A549 (cell line): ENCODE measurements around the gene SKAP1. TPM values are rescaled to one million over a fixed set of nuclear protein-coding genes. Genes with fewer than 3 reads are reported as not detected.
A peak's percentile ranks its signal among the peaks of the same experiment; 100 is the strongest.

Source experiments
- ATAC-seq, 2 experiments: fragments of 200-7000 bp in 1 of 2; fragments of >200 bp in 1 of 2; cut with Nextera tagmentation in 1 of 2; cut with Tn5 transposase in 1 of 2; 3 replicates each; pipeline versions ENCODE4 v1.8.0 to v1.9.1; 2018 to 2020; ENCODE audit warnings: mild to moderate bottlenecking in 1 of 2, moderate library complexity in 1 of 2
- CTCF ChIA-PET: fragments of 300-600 bp; sonication (Branson Sonifier 250); formaldehyde crosslinking; extraction: SDS; loops from one replicate; lab custom pipeline; 2021; ENCODE audit warnings: antibody characterized with exemption, inconsistent platforms; lab: Yijun Ruan, JAX
- POLR2A ChIA-PET: fragments of 350-600 bp; formaldehyde crosslinking; extraction: SDS; loops from one replicate; lab custom pipeline; 2021; ENCODE audit warnings: antibody characterized with exemption, inconsistent platforms; lab: Yijun Ruan, JAX
- DNase-seq, 2 experiments: peaks; one replicate each; pipeline versions ENCODE4 v3.0.0 to v3.0.0-alpha.2; 2011 to 2016; ENCODE audit warnings: low read depth in 1 of 2, low spot score in 1 of 2
- FAIRE-seq: peaks from 2 replicates; lab custom pipeline; 2011; peaks lifted over from hg19 to GRCh38; lab: Jason Lieb, UNC
- H3K27ac ChIP-seq, 2 experiments: fragments of >200 bp; sonication (Bioruptor Twin); formaldehyde crosslinking; 3 replicates each; pipeline ENCODE4 v1.5.1; 2016 to 2017
- H3K4me1 ChIP-seq: fragments of >200 bp; sonication (Bioruptor Twin); formaldehyde crosslinking; 3 replicates; pipeline ENCODE4 v1.6.1; 2016
- H3K4me2 ChIP-seq: fragments of >200 bp; sonication (Bioruptor Twin); formaldehyde crosslinking; 3 replicates; pipeline ENCODE4 v1.6.1; 2016
- H3K4me3 ChIP-seq: fragments of >200 bp; sonication (Bioruptor Twin); formaldehyde crosslinking; 3 replicates; pipeline ENCODE4 v1.5.1; 2016
- H3K9me3 ChIP-seq: fragments of >200 bp; sonication (Bioruptor Twin); formaldehyde crosslinking; 3 replicates; pipeline ENCODE4 v1.6.1; 2016
- EHF ChIP-seq: fragments of 250-450 bp; sonication (Bioruptor Pico); IDR thresholded peaks from 2 replicates; pipeline ENCODE4 v1.5.0; 2020; ENCODE audit warnings: mild to moderate bottlenecking
- EHMT2 ChIP-seq: fragments of 200-600 bp; sonication (generic); IDR thresholded peaks from 2 replicates; pipeline ENCODE4 v1.6.1; 2016; ENCODE audit warnings: antibody characterized with exemption, low read depth, mild to moderate bottlenecking, moderate library complexity
- FOXS1 ChIP-seq: fragments of 250-450 bp; sonication (Bioruptor Pico); IDR thresholded peaks from 2 replicates; pipeline ENCODE4 v1.5.0; 2020; ENCODE audit warnings: mild to moderate bottlenecking, moderate library complexity
- HDAC2 ChIP-seq: fragments of 200-600 bp; sonication (generic); IDR thresholded peaks from 2 replicates; pipeline ENCODE4 v1.6.1; 2016
- JUNB ChIP-seq: fragments of >200 bp; sonication (Bioruptor Twin); formaldehyde crosslinking; IDR thresholded peaks from 2 replicates; pipeline ENCODE4 v1.6.1; 2016
- KDM5A ChIP-seq: fragments of 200-600 bp; sonication (generic); IDR thresholded peaks from 2 replicates; pipeline ENCODE4 v1.6.1; 2016; ENCODE audit warnings: antibody characterized with exemption, mild to moderate bottlenecking
- MAZ ChIP-seq: fragments of 150-350 bp; IDR thresholded peaks from 2 replicates; pipeline ENCODE4 v1.6.1; 2014; ENCODE audit warnings: antibody characterized with exemption, low read depth, low read length, borderline replicate concordance
- MYC ChIP-seq: IDR thresholded peaks from 2 replicates; pipeline ENCODE4 v1.6.1; 2012; ENCODE audit warnings: mild to moderate bottlenecking, inconsistent platforms, low read length, improper control_type of control experiment, borderline replicate concordance
- RAD21 ChIP-seq, 2 experiments: fragments of >200 bp in 1 of 2; sonication (Bioruptor Twin) in 1 of 2; formaldehyde crosslinking in 1 of 2; IDR thresholded peaks in 1 of 2; conservative IDR thresholded peaks in 1 of 2; 2 replicates in 1 of 2; 3 replicates in 1 of 2; pipeline ENCODE4 v1.6.1; 2012 to 2018; ENCODE audit warnings: inconsistent platforms in 1 of 2
- RCOR1 ChIP-seq: fragments of 150-350 bp; IDR thresholded peaks from 2 replicates; pipeline ENCODE4 v1.6.1; 2014; ENCODE audit warnings: antibody characterized with exemption, low read length, low read depth
- ZC3H11A ChIP-seq: fragments of 450-650 bp; IDR thresholded peaks from 2 replicates; pipeline ENCODE4 v1.6.1; 2014; ENCODE audit warnings: antibody characterized with exemption, mild to moderate bottlenecking
- ZSCAN20 ChIP-seq: fragments of 250-450 bp; sonication (Bioruptor Pico); IDR thresholded peaks from 2 replicates; pipeline ENCODE4 v1.8.0; 2022; ENCODE audit warnings: mild to moderate bottlenecking, moderate library complexity
- WGBS: methylation state at CpG from one replicate; pipeline ENCODE4 v1.1.6; 2017; ENCODE audit errors: missing lambda C conversion rate; 5-methylcytosine and 5-hydroxymethylcytosine counted together
- polyA plus RNA-seq, 4 experiments: library from polyadenylated mRNA; depleted of rRNA in 3 of 4; stranded (reverse); fragments of >200 nt; fragmentation: RNase III in 1 of 4; extraction: RNeasy Plus Mini Kit Qiagen cat#74134 plus additional on column Dnase treatment in 1 of 4; gene quantifications; 2 replicates in 3 of 4; 3 replicates in 1 of 4; pipeline ENCODE4 v1.2.3, GENCODE V29; 2011 to 2017
- TF ChIP-seq, protein P1 (sequence below): IDR thresholded peaks from 2 replicates; pipeline ENCODE4 v1.6.1; 2012
- TF ChIP-seq, protein P2 (sequence below): fragments of 250-450 bp; sonication (Bioruptor Pico); IDR thresholded peaks from 2 replicates; pipeline ENCODE4 v1.5.0; 2021; ENCODE audit warnings: mild to moderate bottlenecking, moderate library complexity, borderline replicate concordance
- TF ChIP-seq, protein P3 (sequence below): fragments of 250-450 bp; sonication (Bioruptor Pico); IDR thresholded peaks from 2 replicates; pipeline ENCODE4 v1.5.0; 2020; ENCODE audit warnings: low read depth, mild to moderate bottlenecking, moderate library complexity

Gene SKAP1
- polyA plus RNA-seq, 2 of the 4 experiments (the other 2 are of a cell fraction): 0.14 to 0.78 TPM

DNA sequence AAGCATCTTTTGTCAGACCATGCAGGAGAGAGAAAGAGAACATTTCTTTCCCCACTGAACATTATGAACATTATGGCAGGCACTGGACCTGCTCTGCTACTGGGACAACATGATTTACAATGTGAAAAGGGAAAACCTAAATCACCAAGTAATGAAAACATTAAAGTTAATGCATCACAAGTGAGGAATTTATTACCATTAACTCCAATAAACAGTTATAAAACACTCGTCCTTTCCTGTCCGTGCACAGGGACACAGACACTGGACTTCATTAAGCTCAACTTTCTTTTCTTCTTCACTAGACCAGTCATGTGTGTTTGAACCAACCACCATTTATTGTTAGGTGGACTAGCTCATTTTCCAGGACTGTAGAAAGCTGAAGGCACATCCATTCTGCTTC lies 227.1 kb downstream of the SKAP1 start:
- WGBS: 74% methylated on average over 2 of the region's 2 CpGs
- Histone ChIP-seq H3K4me2 (no peak overlapping the region), H3K27ac (no peak overlapping the region), H3K4me3 (no peak overlapping the region), H3K4me1 (peaks cover 10% of the 10 kb centered on the region), H3K9me3 (no peaks in the 10 kb centered on the region)
- ChIA-PET CTCF (interaction anchor here (1.5 to 6.0 kb wide), 3 partner anchors 12 to 290 kb away, joined by 3 to 40 read pairs (median 6); no protein-coding TSS in a partner anchor), POLR2A (no interaction called here)
- TF ChIP-seq, protein P1, sequence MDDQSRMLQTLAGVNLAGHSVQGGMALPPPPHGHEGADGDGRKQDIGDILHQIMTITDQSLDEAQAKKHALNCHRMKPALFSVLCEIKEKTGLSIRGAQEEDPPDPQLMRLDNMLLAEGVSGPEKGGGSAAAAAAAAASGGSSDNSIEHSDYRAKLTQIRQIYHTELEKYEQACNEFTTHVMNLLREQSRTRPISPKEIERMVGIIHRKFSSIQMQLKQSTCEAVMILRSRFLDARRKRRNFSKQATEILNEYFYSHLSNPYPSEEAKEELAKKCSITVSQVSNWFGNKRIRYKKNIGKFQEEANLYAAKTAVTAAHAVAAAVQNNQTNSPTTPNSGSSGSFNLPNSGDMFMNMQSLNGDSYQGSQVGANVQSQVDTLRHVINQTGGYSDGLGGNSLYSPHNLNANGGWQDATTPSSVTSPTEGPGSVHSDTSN: no peak
- TF ChIP-seq, protein P2, sequence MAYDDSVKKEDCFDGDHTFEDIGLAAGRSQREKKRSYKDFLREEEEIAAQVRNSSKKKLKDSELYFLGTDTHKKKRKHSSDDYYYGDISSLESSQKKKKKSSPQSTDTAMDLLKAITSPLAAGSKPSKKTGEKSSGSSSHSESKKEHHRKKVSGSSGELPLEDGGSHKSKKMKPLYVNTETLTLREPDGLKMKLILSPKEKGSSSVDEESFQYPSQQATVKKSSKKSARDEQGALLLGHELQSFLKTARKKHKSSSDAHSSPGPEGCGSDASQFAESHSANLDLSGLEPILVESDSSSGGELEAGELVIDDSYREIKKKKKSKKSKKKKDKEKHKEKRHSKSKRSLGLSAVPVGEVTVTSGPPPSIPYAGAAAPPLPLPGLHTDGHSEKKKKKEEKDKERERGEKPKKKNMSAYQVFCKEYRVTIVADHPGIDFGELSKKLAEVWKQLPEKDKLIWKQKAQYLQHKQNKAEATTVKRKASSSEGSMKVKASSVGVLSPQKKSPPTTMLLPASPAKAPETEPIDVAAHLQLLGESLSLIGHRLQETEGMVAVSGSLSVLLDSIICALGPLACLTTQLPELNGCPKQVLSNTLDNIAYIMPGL (CRISPR knock-in tag): no peak
- TF ChIP-seq, protein P3, sequence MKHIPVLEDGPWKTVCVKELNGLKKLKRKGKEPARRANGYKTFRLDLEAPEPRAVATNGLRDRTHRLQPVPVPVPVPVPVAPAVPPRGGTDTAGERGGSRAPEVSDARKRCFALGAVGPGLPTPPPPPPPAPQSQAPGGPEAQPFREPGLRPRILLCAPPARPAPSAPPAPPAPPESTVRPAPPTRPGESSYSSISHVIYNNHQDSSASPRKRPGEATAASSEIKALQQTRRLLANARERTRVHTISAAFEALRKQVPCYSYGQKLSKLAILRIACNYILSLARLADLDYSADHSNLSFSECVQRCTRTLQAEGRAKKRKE: no peak
- TF ChIP-seq RAD21 (conservative IDR thresholded peaks at IDR 0.05 in 1 of 2, IDR thresholded peaks at IDR 0.05 in 1 of 2): no peak
- no peak for TF ChIP-seq KDM5A
- no peak for TF ChIP-seq JUNB
- no peak for TF ChIP-seq FOXS1 (CRISPR knock-in tag)
- no peak for TF ChIP-seq EHF (CRISPR knock-in tag)
- TF ChIP-seq ZC3H11A: no peak
- no peak for TF ChIP-seq MAZ
- TF ChIP-seq ZSCAN20 (CRISPR knock-in tag): no peak
- FAIRE-seq: no peak
- DNase-seq: no peak
- ATAC-seq: no peak

DNA sequence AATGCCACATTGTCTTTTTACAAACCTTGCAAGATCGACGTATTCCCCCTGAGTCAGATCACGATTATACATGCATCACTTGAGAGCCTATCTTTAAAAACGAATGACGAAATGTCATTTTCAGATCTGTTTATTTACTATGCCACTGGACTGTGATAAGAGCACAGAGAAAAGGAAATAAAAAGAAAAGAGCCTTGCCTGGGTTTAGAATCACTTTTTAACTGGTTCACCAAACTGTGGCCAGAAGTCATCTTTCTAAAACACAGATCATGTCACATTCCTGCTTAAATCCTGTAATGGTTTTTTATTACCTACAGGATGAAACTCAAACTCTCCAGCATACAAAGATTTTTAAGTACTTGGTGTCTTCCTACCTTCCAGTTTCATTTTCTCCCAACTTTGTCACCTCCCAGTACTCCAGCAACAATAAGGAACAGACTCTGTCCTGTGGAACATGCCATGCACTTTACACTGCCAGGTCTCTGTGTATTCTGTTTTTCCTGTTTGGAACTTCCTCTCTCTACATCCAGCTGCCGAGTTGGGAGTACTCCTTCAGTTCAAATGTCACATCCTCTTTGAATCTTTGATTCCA lies 231.0 kb downstream of the SKAP1 start:
- CTCF ChIA-PET: interaction anchor here (0.8 to 1.4 kb wide), 5 partner anchors 10 to 394 kb away, joined by 3 read pairs; no protein-coding TSS in a partner anchor
- Histone ChIP-seq H3K4me2 (peak overlapping the region; percentile 56), H3K9me3 (no peaks in the 10 kb centered on the region), H3K27ac (no peak overlapping the region), H3K4me1 (peaks cover 10% of the 10 kb centered on the region), H3K4me3 (no peak overlapping the region)
- POLR2A ChIA-PET: no interaction called here
- ATAC-seq (peak in 1 of 2 experiments; percentile 59; a peak in 3 of 6 replicates), FAIRE-seq (no peak), DNase-seq (no peak)
- 26% methylated on average over 6 of the region's 6 CpGs for WGBS
- TF ChIP-seq EHMT2: no peak

DNA sequence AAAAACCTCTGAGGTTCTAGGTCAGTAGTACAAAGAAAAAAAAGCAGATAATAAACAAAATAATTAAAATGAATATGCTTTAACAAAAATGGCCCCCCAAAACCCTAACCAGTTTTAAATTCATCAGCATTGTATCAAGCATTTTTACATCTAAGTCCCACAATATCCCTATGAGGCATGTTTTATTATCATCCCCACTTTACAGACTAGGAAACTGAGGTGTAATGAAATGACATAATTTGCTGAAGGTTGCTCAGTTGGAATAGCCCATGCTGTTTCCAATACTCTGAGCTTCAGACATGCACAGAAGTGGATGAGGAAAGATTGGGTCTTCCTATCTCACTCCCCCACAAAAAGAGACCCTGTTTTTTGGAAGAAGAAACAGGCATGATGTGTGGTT lies 234.1 kb downstream of the SKAP1 start:
- TF ChIP-seq HDAC2: 0 out of 2 replicates have a peak, but pooled peaks have one; percentile 26
- TF ChIP-seq RCOR1: no peak
- TF ChIP-seq, protein P2 (CRISPR knock-in tag): 0 out of 2 replicates have a peak, but pooled peaks have one; percentile 9
- TF ChIP-seq MYC: no peak
- POLR2A ChIA-PET: no interaction called here
- H3K9me3 ChIP-seq: no peaks in the 10 kb centered on the region
- H3K4me2 ChIP-seq: no peak overlapping the region
- no peak overlapping the region for H3K4me3 ChIP-seq
- no peak for ATAC-seq
- DNase-seq: no peak
- CTCF ChIA-PET: interaction anchor here (0.7 to 1.8 kb wide), 5 partner anchors 15 to 139 kb away, joined by 3 to 4 read pairs (median 3); no protein-coding TSS in a partner anchor
- H3K27ac ChIP-seq: no peak overlapping the region
- FAIRE-seq: no peak
- H3K4me1 ChIP-seq: peaks cover 13% of the 10 kb centered on the region
